NCI-H2196 treated with DMSO at 0.1 percent for 48 hours (cell line): ENCODE measurements around the gene HS1BP3.

ENCODE experiments used
- DNase-seq: peaks from one replicate; lab custom pipeline; 2025; ENCODE audit not compliant: unreplicated experiment; lab: John Stamatoyannopoulos, UW

Gene HS1BP3

DNA sequence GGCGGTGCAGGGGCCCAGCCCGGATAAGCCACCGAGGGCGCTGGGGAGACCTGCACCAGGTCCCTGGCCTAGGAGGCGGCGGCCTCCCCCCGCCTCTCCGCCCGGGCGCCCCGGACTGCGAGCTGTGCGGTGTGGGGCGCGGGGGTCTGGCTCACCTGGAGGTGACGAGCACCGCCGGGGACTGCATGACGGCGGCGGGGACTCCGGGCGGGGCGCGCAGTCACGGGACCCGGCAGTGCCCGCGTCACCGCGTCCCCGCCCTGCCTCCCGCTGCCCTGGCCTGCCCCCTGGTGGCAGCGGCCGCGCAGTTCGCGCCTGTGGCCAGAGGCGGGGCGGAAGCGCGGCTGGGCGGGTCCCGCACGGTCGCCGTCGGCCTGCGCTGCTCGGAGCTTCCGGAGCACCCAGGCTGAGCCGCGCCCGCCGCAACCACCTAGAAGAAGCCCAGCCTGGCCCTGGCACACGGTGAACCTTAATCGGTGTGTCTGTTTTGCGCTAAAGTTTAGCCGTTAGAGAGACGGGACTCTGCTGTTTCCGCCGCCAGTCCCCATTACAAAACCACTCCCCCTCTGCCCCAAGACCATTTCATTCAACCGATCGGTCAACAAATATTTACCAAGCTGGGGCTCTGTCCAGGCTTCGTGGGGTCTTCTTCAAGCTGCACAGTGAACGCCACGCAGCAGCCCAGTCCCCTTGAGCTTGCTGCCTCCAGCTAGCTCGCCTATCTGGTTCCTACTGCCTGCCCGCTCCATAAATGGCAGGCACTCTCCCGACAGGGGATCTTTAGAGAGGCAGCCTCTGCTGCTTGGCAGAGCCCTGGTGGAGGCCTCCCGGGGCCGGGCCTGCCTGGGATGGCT, at the start of gene HS1BP3:
HS1BP3 (minus strand) TSS at position 222 of the 854 bp plus-strand sequence; CDS start at position 187, 35 bp downstream.
- DNase-seq = peak; percentile 52

GRCh38 chr2:20698916-20699613, 48.2 kb upstream of the HS1BP3 start:
- DNase-seq = no peak

DNA sequence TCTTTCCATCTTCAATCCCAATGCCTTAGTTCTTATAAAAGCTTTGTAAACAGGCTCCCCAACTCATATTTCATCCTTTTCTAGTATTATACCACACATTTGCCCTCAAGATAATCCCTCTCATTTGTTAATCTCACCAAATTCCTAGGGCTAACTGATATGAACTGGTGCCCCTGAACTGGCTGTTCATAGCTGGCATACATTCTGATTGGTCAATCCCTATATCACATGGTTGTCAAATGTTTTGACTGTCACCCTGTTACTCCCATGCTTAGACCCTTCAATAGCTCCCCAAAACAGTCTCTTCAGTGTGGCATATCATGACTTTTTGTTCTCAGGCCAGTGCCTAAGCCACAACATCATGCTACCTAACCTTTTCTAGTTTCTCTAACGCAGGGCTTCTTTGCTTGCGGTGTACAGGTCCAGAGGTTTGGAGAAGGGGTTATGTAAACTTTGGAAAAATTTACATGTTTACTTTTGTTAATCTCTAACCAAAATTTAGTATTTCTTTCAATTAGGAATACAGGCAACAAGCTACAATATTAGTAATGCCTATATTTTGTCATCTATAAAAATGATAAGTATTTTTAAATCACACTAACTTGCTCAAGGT, 46.5 kb upstream of the HS1BP3 start:
- DNase-seq = no peak

DNA sequence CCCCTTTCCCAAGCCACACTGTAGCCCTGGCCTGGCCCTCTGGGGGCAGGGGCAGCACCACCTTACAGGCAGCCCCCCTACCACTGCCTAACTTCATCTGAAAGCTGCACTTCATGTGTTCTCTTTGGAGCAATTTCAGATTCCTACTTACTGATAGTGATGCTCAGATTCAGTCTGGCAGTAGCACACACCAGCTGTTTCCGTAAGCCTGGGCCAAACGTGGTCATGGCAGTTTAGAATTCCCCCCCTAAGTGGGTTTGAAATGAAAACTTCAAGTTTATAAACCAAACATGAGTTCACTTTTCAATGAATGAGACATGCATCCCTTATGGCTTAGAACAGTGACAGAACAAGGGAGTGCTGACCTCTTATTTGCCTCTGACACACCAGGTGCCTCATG, 45.5 kb upstream of the HS1BP3 start:
- no peak for DNase-seq

- DNase-seq = no peak
Observed at GRCh38 chr2:20693317-20693716, 42.4 kb upstream of the HS1BP3 start.

GRCh38 chr2:20692081-20692480, 41.2 kb upstream of the HS1BP3 start:
- DNase-seq = no peak

- no peak for DNase-seq
Observed at GRCh38 chr2:20691076-20691734, 40.3 kb upstream of the HS1BP3 start.

GRCh38 chr2:20689428-20690264, 38.7 kb upstream of the HS1BP3 start:
- DNase-seq = no peak

DNA sequence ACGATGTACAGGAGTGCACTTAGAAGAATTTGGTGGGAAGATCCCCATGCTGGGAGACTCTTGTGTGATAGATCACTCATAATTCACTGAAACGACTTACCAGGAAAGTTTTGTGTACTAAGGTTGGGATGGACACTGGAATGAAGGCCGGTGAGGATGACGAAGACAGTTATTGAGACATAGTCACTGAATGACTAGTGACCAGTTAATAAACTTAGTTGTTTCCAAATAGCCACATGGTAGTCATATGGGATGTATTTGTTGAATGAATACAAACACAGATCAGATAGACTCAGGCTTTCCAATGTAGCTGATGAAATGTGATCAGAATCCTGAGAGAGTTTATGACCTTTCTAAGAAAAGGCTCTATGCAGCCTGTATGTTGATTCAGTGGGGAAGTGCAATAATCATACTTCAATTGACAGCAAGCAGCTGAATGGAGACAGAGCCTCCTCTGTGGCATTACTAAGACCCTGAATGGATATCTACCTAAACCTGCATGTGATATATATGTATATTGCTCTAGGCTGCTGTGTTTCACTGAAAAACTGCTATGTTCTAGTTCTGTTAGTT, 36.4 kb upstream of the HS1BP3 start:
- no peak for DNase-seq

DNA sequence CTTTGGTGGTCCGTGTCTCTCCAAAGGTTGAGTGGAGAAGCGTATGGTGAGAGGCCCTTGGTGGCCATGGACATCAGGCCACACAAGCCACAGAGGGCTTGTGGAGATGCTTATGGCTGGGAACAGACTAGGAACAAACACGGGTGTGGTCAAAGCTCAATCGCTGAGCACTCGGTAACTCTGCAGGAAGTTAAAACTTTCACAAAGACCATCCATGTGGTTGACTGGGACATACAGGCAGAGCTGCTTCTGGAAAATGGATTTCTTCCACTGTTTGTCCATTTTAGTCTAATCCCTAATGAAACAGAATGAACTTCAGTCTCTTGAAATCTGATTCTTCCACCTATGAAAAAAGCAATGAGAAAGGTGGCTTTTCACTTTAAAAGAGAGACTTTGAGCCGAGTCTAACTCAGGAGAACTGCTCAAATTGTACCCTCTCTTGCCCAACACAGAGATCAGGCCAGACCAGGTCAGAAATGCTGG, 33.7 kb upstream of the HS1BP3 start:
- DNase-seq = no peak

DNA sequence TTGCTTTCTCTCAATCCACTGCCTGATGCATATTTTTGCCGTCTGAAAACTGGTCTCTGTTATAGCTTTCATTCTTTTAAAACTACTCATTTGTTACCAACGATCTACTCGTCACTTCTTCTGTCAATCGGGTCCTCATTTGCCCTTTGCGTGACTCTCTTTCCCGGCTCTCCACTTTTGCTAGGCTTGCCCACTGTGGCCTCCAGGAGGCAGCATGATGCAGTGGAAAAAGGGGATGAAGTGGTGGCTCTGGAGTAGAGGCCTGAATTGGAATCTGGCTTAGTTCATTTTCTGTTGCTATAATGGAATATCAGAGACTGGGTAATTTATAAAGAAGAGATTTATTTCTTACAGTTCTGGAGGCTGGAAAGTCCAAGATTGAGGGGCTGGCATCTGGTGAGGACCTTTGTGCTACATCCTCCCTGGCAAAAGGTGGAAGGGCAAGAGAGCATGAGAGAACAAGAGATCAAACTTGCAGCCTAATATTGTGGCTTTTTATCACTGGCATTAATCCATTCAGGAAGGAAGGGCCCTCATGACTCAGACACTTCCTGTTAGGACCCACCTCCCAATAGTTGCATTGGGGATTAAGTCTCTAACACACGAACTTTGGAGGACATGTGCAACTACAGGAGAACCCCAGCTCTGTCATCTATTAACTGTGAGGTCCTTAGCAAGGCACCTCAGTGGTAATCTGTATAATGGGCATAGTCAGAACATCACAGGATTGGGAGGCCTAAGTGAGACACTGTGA, 31.4 kb upstream of the HS1BP3 start:
- no peak for DNase-seq

DNA sequence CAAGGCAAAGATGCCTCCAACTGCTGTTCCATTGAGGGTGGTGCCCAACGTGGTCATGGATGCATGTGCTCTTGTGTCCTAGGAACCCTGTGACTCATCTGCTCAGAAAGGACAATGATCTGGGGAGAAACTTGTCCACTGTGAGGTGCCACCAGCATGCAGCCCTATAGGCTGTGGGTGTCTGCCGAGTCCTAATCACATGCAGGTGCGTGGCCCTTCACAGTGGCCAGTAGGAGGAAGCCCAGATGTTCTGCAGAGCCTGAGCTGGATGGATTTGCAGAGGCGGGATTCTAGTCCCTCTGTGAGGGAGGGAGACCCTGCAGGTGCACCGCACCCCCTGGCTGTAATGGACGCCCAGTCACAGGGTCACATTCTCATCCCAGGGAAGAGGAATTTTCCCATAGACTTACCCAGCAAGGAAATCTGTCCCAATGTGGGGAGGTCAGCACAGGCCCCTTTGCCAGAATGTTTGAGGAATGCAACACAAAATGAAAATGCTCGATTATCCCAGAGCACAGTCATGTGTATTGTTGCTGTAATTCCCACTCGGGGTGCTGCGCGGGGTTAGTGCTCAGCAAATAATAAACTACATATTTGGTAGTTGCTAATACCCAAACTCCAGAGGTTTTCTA, 30.0 kb upstream of the HS1BP3 start:
- no peak for DNase-seq

DNA sequence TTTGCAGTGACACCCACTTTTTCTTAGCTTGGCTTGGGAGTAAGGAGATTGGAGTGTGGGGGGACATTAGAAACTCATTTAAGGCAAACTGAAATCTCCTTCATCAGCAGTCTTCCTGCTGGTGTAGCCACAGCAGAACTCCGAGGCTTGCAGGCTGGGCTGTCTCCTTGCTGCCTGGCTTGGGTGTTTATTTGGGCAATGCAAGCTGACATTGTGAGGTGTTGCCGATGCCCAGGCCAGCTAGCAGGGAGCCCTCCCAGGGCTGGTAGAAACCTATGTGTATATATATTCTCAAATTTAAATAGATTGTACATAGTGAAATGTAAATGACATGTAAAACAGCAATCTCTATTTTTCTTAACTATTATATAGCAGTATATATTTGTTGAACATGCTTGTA, 27.9 kb upstream of the HS1BP3 start:
- DNase-seq = no peak

GRCh38 chr2:20678086-20678395, 27.1 kb upstream of the HS1BP3 start:
- DNase-seq = no peak

DNA sequence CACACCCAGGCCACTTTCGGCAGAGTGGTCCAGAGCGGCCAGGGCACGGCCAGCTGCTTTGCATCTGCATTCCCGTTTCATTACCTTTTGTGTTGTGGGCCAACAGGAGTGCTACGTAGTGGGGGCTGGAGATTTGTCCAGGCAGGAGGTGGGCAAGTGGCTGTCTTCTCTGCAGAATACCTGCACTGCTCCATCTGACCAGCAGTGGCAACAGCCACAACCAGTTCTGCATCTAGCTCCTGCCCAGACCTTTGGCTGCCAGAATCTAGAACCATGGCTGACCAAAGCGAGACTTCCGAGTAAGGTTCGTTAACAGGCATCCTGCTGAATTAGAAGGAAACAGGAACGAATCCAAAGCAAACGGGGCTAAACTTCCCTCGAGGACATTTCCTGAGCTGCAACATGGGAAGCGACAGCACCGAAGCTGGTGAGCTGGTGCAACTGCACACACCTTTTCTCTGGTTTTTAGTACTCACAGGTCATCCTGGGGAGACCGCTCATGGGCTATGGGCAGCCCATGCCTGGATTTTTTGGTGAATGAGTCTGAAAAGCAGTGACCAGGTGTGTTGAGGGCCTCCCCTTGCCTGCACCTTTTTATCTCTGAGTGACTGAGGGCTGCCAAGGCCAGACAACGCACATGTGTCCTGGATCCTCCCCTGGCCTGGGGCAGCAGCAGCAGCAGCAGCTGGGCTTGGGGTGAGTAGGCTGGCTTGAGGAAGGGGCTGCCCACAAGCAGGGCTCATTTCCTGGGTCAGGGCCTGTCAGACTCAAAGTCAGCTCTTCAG, 26.6 kb upstream of the HS1BP3 start:
- no peak for DNase-seq

- DNase-seq = no peak
Observed at GRCh38 chr2:20676353-20677215, 25.7 kb upstream of the HS1BP3 start.

- no peak for DNase-seq
Observed at GRCh38 chr2:20675701-20676352, 24.9 kb upstream of the HS1BP3 start.
